Measurements from ENCODE around the gene RNF121.
A peak's percentile ranks its signal among the peaks of the same experiment; 100 is the strongest.

Gene RNF121

DNA sequence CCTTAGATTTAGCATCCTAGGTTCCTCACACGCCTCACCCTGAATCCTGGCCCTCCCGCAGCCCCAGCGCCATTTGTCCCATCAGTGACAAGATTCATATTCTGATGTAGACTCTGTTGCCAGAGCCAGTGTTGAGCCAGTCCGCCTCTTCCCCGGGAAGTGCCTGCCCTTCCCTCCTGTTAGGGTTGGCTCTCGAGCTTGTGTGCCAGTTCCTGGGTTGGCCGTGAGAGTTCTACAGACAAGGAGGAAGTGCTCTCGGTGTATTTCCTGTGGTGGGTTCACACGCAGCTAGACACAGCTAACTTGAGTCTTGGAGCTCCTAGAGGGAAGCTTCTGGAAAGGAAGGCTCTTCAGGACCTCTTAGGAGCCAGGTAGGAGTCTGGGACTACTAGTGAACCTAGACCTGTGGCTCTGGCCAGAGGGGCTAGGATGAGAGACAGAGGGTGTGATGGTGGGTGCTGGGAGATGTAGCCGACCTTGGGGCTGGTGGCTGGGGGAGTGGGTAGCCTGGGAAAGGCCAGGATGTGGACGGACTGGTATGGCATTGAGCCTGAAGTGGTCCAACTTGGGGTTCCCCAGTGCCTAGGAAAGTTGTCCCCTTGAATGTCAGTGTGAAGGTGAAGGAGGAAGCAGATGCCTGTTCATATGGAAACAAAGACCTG, 69.9 kb downstream of the RNF121 start, which contains the start of gene IL18BP:
IL18BP (plus strand) TSS at position 261 of the 662 bp plus-strand sequence. CDS start 1,076 bp downstream, outside the sequence.
- TF ChIP-seq, protein P1, sequence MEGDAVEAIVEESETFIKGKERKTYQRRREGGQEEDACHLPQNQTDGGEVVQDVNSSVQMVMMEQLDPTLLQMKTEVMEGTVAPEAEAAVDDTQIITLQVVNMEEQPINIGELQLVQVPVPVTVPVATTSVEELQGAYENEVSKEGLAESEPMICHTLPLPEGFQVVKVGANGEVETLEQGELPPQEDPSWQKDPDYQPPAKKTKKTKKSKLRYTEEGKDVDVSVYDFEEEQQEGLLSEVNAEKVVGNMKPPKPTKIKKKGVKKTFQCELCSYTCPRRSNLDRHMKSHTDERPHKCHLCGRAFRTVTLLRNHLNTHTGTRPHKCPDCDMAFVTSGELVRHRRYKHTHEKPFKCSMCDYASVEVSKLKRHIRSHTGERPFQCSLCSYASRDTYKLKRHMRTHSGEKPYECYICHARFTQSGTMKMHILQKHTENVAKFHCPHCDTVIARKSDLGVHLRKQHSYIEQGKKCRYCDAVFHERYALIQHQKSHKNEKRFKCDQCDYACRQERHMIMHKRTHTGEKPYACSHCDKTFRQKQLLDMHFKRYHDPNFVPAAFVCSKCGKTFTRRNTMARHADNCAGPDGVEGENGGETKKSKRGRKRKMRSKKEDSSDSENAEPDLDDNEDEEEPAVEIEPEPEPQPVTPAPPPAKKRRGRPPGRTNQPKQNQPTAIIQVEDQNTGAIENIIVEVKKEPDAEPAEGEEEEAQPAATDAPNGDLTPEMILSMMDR (IDR thresholded peaks at IDR 0.05): peak; percentile 37
- no peaks in the 10 kb centered on the region for H3K9me3 ChIP-seq
- H3K27me3 ChIP-seq: no peaks in the 10 kb centered on the region
- peaks cover 32 to 34% of the 10 kb centered on the region in 2 experiments for H3K4me1 ChIP-seq (ENCODE audit: control insufficient read depth in 1 of 2, insufficient read depth in 1 of 2, low read depth in 1 of 2, low read length in 1 of 2)
- H3K27ac ChIP-seq: peak within 1 kb of the TSS; percentile 91
- H3K4me3 ChIP-seq (ENCODE audit: low read depth in 1 of 2, low read length in 1 of 2): peak within 1 kb of the TSS in 1 of 2 experiments; percentile 0
- H3K36me3 ChIP-seq: peaks cover 30% of the 10 kb centered on the region

DNA sequence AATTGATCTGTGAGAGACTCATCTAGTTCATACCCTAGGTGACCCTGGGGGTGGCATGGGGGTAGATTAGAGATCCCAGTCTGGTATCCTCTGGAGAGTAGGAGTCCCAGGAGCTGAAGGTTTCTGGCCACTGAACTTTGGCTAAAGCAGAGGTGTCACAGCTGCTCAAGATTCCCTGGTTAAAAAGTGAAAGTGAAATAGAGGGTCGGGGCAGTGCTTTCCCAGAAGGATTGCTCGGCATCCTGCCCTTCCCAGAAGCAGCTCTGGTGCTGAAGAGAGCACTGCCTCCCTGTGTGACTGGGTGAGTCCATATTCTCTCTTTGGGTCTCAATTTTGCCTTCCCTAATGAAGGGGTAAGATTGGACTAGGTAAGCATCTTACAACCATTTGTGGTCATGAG, 70.5 kb downstream of the RNF121 start:
- Histone ChIP-seq H3K27me3 (no peaks in the 10 kb centered on the region), H3K27ac (peak overlapping the region; percentile 91), H3K36me3 (peaks cover 36% of the 10 kb centered on the region), H3K4me3 (ENCODE audit: low read depth in 1 of 2, low read length in 1 of 2) (no peak overlapping the region), H3K4me1 (ENCODE audit: control insufficient read depth in 1 of 2, insufficient read depth in 1 of 2, low read depth in 1 of 2, low read length in 1 of 2) (peaks cover 32 to 34% of the 10 kb centered on the region in 2 experiments), H3K9me3 (no peaks in the 10 kb centered on the region)
- TF ChIP-seq, protein P1 (IDR thresholded peaks at IDR 0.05): no peak

DNA sequence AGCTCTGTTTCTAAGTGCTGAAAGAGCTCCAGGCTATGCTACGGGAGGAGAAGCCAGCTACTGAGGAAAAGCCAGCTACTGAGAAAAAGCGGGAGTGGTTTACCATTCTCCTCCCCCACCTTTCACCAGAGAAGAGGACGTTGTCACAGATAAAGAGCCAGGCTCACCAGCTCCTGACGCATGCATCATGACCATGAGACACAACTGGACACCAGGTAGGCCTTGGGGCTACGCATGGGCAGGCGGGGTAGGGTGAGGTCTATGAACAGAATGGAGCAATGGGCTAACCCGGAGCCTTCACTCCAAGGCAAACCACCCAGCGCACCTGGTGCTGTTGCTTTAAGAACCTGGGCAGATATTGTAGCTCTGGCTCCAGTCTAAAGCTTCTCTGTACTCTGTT, 71.0 kb downstream of the RNF121 start:
- peaks cover 32 to 34% of the 10 kb centered on the region in 2 experiments for H3K4me1 ChIP-seq (ENCODE audit: control insufficient read depth in 1 of 2, insufficient read depth in 1 of 2, low read depth in 1 of 2, low read length in 1 of 2)
- H3K27ac ChIP-seq: peak overlapping the region; percentile 91
- H3K36me3 ChIP-seq: peaks cover 41% of the 10 kb centered on the region
- no peaks in the 10 kb centered on the region for H3K27me3 ChIP-seq
- no peaks in the 10 kb centered on the region for H3K9me3 ChIP-seq
- TF ChIP-seq, protein P1 (IDR thresholded peaks at IDR 0.05): no peak
- H3K4me3 ChIP-seq (ENCODE audit: low read depth in 1 of 2, low read length in 1 of 2): no peak overlapping the region

DNA sequence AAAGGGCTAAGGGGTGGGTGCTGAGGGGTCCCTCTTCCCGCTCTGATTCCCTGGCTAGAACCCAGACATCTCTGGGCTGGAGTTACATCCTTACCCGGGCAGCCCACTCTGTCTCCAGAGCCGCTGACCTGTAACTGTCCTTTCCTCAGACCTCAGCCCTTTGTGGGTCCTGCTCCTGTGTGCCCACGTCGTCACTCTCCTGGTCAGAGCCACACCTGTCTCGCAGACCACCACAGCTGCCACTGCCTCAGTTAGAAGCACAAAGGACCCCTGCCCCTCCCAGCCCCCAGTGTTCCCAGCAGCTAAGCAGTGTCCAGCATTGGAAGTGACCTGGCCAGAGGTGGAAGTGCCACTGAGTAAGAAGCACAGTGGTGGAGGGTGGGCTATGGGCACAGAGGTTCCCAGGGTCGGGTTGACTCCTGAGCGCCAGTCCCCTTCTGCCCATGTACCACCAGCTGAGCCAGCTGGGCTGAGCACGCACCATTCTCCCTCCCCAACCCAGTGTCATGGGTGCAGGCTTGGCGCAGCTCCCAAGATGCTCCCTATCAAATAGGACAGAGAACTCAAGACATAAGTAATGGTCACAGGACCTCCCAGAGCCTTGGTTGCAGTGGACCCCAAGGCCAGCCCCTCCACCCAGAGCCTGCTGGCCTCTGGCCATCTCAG, 71.5 kb downstream of the RNF121 start:
- TF ChIP-seq, protein P1 (IDR thresholded peaks at IDR 0.05): no peak
- Histone ChIP-seq H3K4me1 (ENCODE audit: control insufficient read depth in 1 of 2, insufficient read depth in 1 of 2, low read depth in 1 of 2, low read length in 1 of 2) (peaks cover 32 to 34% of the 10 kb centered on the region in 2 experiments), H3K27me3 (no peaks in the 10 kb centered on the region), H3K9me3 (no peaks in the 10 kb centered on the region), H3K27ac (peak overlapping the region; percentile 91), H3K4me3 (ENCODE audit: low read depth in 1 of 2, low read length in 1 of 2) (no peak overlapping the region), H3K36me3 (peaks cover 46% of the 10 kb centered on the region)

DNA sequence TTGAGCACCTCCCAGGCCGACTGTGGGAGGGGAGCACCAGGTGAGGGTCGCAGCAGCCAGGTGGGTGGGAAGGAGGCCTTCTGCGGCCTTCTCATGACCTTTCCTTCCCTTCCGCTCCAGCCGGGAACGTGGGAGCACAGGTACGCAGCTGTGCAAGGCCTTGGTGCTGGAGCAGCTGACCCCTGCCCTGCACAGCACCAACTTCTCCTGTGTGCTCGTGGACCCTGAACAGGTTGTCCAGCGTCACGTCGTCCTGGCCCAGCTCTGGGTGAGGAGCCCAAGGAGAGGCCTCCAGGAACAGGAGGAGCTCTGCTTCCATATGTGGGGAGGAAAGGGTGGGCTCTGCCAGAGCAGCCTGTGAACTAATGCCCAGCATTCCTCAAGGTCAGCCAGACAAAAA, 72.4 kb downstream of the RNF121 start:
- H3K4me3 ChIP-seq (ENCODE audit: low read depth in 1 of 2, low read length in 1 of 2): no peak overlapping the region
- TF ChIP-seq, protein P1 (IDR thresholded peaks at IDR 0.05): no peak
- H3K9me3 ChIP-seq: no peaks in the 10 kb centered on the region
- peaks cover 56% of the 10 kb centered on the region for H3K36me3 ChIP-seq
- peak overlapping the region; percentile 18 for H3K27ac ChIP-seq
- peaks cover 32 to 33% of the 10 kb centered on the region in 2 experiments for H3K4me1 ChIP-seq (ENCODE audit: control insufficient read depth in 1 of 2, insufficient read depth in 1 of 2, low read depth in 1 of 2, low read length in 1 of 2)
- H3K27me3 ChIP-seq: no peaks in the 10 kb centered on the region
